Ishikawa (cell line): ENCODE data around the gene PLPP3.

ENCODE experiments used
- CEBPB ChIP-seq: IDR thresholded peaks from 2 replicates; pipeline ENCODE4 v1.6.1; 2012
- EGR1 ChIP-seq: IDR thresholded peaks from 2 replicates; pipeline ENCODE4 v1.6.1; 2012
- EP300 ChIP-seq: IDR thresholded peaks from 2 replicates; pipeline ENCODE4 v1.6.1; 2012; ENCODE audit warnings: borderline replicate concordance
- FOXM1 ChIP-seq: IDR thresholded peaks from 2 replicates; pipeline ENCODE4 v1.6.1; 2012; ENCODE audit warnings: low read depth, borderline replicate concordance
- RAD21 ChIP-seq: IDR thresholded peaks from 2 replicates; pipeline ENCODE4 v1.6.1; 2012; ENCODE audit warnings: low read depth
- TAF1 ChIP-seq: IDR thresholded peaks from 2 replicates; pipeline ENCODE4 v1.6.1; 2012; ENCODE audit warnings: low read depth, mild to moderate bottlenecking
- TCF12 ChIP-seq: IDR thresholded peaks from 2 replicates; pipeline ENCODE4 v1.6.1; 2012; ENCODE audit warnings: low read depth
- TEAD4 ChIP-seq: IDR thresholded peaks from 2 replicates; pipeline ENCODE4 v1.6.1; 2012
- YY1 ChIP-seq: IDR thresholded peaks from 2 replicates; pipeline ENCODE4 v1.6.1; 2012; ENCODE audit warnings: low read depth
- ZBTB7A ChIP-seq: IDR thresholded peaks from 2 replicates; pipeline ENCODE4 v1.6.1; 2012; ENCODE audit warnings: low read depth
- TF ChIP-seq, protein P1 (sequence below): IDR thresholded peaks from 2 replicates; pipeline ENCODE4 v1.6.1; 2012
- TF ChIP-seq, protein P2 (sequence below): IDR thresholded peaks from 2 replicates; pipeline ENCODE4 v1.6.1; 2012
- TF ChIP-seq, protein P3 (sequence below): IDR thresholded peaks from 2 replicates; pipeline ENCODE4 v1.6.1; 2012; ENCODE audit warnings: low read depth, mild to moderate bottlenecking

DNA sequence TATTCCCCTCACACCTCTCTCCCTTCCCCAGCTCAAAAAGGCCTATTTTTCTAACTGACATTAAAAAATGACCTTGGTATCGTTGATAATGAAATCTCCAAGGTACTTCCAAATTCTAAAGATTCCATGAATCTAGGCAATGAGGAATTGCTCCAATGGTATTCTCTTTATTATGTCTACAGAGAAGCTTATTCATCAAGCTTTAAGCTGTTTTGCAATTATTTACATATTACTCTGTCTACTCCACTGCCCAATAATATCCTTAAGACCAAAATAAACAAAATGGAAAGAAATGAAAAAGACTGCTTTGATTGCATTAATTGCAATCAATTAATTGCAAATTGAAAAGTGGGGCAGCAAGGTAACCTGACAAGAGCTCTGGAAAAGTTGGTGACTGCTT is 7.9 kb downstream of the PLPP3 start:
- TF ChIP-seq TEAD4 (no peak), ZBTB7A (no peak), EGR1 (no peak), EP300 (no peak), RAD21 (no peak), TAF1 (no peak), YY1 (no peak), TCF12 (no peak), FOXM1 (no peak), CEBPB (no peak)
- TF ChIP-seq, protein P1, sequence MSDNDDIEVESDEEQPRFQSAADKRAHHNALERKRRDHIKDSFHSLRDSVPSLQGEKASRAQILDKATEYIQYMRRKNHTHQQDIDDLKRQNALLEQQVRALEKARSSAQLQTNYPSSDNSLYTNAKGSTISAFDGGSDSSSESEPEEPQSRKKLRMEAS: no peak
- TF ChIP-seq, protein P2, sequence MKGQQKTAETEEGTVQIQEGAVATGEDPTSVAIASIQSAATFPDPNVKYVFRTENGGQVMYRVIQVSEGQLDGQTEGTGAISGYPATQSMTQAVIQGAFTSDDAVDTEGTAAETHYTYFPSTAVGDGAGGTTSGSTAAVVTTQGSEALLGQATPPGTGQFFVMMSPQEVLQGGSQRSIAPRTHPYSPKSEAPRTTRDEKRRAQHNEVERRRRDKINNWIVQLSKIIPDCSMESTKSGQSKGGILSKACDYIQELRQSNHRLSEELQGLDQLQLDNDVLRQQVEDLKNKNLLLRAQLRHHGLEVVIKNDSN: no peak
- TF ChIP-seq, protein P3, sequence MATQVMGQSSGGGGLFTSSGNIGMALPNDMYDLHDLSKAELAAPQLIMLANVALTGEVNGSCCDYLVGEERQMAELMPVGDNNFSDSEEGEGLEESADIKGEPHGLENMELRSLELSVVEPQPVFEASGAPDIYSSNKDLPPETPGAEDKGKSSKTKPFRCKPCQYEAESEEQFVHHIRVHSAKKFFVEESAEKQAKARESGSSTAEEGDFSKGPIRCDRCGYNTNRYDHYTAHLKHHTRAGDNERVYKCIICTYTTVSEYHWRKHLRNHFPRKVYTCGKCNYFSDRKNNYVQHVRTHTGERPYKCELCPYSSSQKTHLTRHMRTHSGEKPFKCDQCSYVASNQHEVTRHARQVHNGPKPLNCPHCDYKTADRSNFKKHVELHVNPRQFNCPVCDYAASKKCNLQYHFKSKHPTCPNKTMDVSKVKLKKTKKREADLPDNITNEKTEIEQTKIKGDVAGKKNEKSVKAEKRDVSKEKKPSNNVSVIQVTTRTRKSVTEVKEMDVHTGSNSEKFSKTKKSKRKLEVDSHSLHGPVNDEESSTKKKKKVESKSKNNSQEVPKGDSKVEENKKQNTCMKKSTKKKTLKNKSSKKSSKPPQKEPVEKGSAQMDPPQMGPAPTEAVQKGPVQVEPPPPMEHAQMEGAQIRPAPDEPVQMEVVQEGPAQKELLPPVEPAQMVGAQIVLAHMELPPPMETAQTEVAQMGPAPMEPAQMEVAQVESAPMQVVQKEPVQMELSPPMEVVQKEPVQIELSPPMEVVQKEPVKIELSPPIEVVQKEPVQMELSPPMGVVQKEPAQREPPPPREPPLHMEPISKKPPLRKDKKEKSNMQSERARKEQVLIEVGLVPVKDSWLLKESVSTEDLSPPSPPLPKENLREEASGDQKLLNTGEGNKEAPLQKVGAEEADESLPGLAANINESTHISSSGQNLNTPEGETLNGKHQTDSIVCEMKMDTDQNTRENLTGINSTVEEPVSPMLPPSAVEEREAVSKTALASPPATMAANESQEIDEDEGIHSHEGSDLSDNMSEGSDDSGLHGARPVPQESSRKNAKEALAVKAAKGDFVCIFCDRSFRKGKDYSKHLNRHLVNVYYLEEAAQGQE: no peak
